ENCODE results near the gene ERN1.
"Not testable (repeated sequence)": the region's sequence is repeated elsewhere in the genome, so short reads cannot be mapped to it uniquely, and the experiment has no call there.

Gene ERN1

GRCh38 chr17:64129765-64130558 lies at the start of gene ERN1:
ERN1 (minus strand) TSS chr17:64130144; CDS start chr17:64130029, 115 bp downstream.
- DNase-seq (ENCODE audit: low read depth), result no peak
- TF ChIP-seq CTCF (IDR thresholded peaks at IDR 0.05; ENCODE audit: control insufficient read depth, extremely low read depth, insufficient read depth), result no peak
- peak within 1 kb of the TSS; percentile 66 for H3K4me3 ChIP-seq (ENCODE audit: low read depth, low read length)

- DNase-seq (ENCODE audit: low read depth); H3K4me3 ChIP-seq (ENCODE audit: low read depth, low read length): not testable (repeated sequence)
Measured at GRCh38 chr17:64179024-64179423, 49.1 kb upstream of the ERN1 start.

- no peak for TF ChIP-seq CTCF (IDR thresholded peaks at IDR 0.05; ENCODE audit: control insufficient read depth, extremely low read depth, insufficient read depth)
- no peak for DNase-seq (ENCODE audit: low read depth)
- no peak overlapping the region for H3K4me3 ChIP-seq (ENCODE audit: low read depth, low read length)
Measured at GRCh38 chr17:64178011-64178825, 48.3 kb upstream of the ERN1 start.

GRCh38 chr17:64177311-64178010 lies 47.5 kb upstream of the ERN1 start:
- no peak overlapping the region for H3K4me3 ChIP-seq (ENCODE audit: low read depth, low read length)
- TF ChIP-seq CTCF (IDR thresholded peaks at IDR 0.05; ENCODE audit: control insufficient read depth, extremely low read depth, insufficient read depth), result no peak
- no peak for DNase-seq (ENCODE audit: low read depth)

- no peak for DNase-seq (ENCODE audit: low read depth)
- no peak overlapping the region for H3K4me3 ChIP-seq (ENCODE audit: low read depth, low read length)
- TF ChIP-seq CTCF (IDR thresholded peaks at IDR 0.05; ENCODE audit: control insufficient read depth, extremely low read depth, insufficient read depth), result no peak
Measured at GRCh38 chr17:64176556-64176955, 46.6 kb upstream of the ERN1 start.

- DNase-seq (ENCODE audit: low read depth), result no peak
- TF ChIP-seq CTCF (IDR thresholded peaks at IDR 0.05; ENCODE audit: control insufficient read depth, extremely low read depth, insufficient read depth), result no peak
- no peak overlapping the region for H3K4me3 ChIP-seq (ENCODE audit: low read depth, low read length)
Measured at GRCh38 chr17:64174686-64175456, 44.9 kb upstream of the ERN1 start.
